Right lobe of liver (tissue), 6 donors: ENCODE results near the gene PER2. TPM values are rescaled to one million over a fixed set of nuclear protein-coding genes. Genes with fewer than 3 reads are reported as not detected.
A peak's percentile ranks its signal among the peaks of the same experiment; 100 is the strongest.

Experiments used
- ATAC-seq, 4 donors: fragments of 200-7000 bp; cut with Tn5 transposase; one replicate each; pipeline ENCODE4 v1.9.1; 2020; ENCODE audit warnings: mild to moderate bottlenecking in 4 of 4, moderate library complexity in 4 of 4
- DNase-seq, 3 donors: peaks; one replicate each; pipeline ENCODE4 v3.0.0-alpha.2; 2020
- H3K27ac ChIP-seq, 3 donors: fragments of 200-600 bp; one replicate each; pipeline ENCODE4 v1.8.0; 2022
- H3K27me3 ChIP-seq, 2 donors: fragments of 200-600 bp; one replicate each; pipeline ENCODE4 v1.8.0; 2022
- H3K36me3 ChIP-seq, 4 donors: fragments of 200-600 bp; sonication (generic) in 1 of 4; one replicate each; pipeline versions ENCODE4 v1.5.1 to v1.8.0; 2017 to 2022; ENCODE audit warnings: control low read depth in 1 of 4
- H3K4me1 ChIP-seq, 4 donors: fragments of 200-600 bp; sonication (generic) in 1 of 4; one replicate each; pipeline versions ENCODE4 v1.5.1 to v1.8.0; 2017 to 2022; ENCODE audit warnings: control low read depth in 1 of 4
- H3K4me3 ChIP-seq, 3 donors: fragments of 200-600 bp; one replicate each; pipeline ENCODE4 v1.8.0; 2022
- H3K9me3 ChIP-seq, 4 donors: fragments of 200-600 bp; sonication (generic) in 1 of 4; one replicate each; pipeline versions ENCODE4 v1.5.1 to v1.8.0; 2017 to 2022; ENCODE audit warnings: control low read depth in 1 of 4
- CTCF ChIP-seq, 4 donors: fragments of 200-600 bp in 3 of 4; fragments of 450-650 bp in 1 of 4; IDR thresholded peaks; one replicate each; pipeline versions ENCODE4 v1.5.1 to v1.8.0; 2016 to 2022; ENCODE audit warnings: antibody characterized with exemption in 4 of 4, mild to moderate bottlenecking in 2 of 4
- POLR2A ChIP-seq: fragments of 450-650 bp; IDR thresholded peaks from one replicate; pipeline ENCODE4 v1.6.1; 2017; ENCODE audit warnings: antibody characterized with exemption, mild to moderate bottlenecking
- whole genome bisulfite sequencing: methylation state at CpG from one replicate; pipeline ENCODE4 v1.1.6; 2018; ENCODE audit warnings: low coverage, low lambda C conversion rate; ENCODE audit not compliant: insufficient coverage; ENCODE audit errors: missing lambda C conversion rate; 5-methylcytosine and 5-hydroxymethylcytosine counted together
- intact Hi-C, 2 donors: fragments of 100-400 bp; cut with DNase I; formaldehyde crosslinking; loops; one replicate each; pipeline versions ENCODE4 v1.11.2 to v1.14.1; 2022
- total RNA-seq, 6 experiments: library from RNA; depleted of rRNA in 2 of 6; stranded (reverse); fragments of >200 nt in 2 of 6; fragmentation: NEBNext Ultra II Directional in 3 of 6; extraction: Animal tissue kit (Norgen Biotek cat#: 25700) in 3 of 6; gene quantifications; one replicate each; pipeline versions ENCODE4 v1.1.0 to v1.2.4, GENCODE V29; 2016 to 2023
- donor health status: DM: no; HTN: yes; CAD: no.
- donor health status: DM: no; HTN: no; CAD: no.
- donor health status: DM: no; HTN: no; CAD: no.
- donor health status: DM: no; HTN: yes; CAD: no.
- donor health status: DM: no; HTN: yes; CAD: no.

Gene PER2
- total RNA-seq, 6 experiments from 2014 or later, result 4.5 to 12.5 (median 6.1) TPM

DNA sequence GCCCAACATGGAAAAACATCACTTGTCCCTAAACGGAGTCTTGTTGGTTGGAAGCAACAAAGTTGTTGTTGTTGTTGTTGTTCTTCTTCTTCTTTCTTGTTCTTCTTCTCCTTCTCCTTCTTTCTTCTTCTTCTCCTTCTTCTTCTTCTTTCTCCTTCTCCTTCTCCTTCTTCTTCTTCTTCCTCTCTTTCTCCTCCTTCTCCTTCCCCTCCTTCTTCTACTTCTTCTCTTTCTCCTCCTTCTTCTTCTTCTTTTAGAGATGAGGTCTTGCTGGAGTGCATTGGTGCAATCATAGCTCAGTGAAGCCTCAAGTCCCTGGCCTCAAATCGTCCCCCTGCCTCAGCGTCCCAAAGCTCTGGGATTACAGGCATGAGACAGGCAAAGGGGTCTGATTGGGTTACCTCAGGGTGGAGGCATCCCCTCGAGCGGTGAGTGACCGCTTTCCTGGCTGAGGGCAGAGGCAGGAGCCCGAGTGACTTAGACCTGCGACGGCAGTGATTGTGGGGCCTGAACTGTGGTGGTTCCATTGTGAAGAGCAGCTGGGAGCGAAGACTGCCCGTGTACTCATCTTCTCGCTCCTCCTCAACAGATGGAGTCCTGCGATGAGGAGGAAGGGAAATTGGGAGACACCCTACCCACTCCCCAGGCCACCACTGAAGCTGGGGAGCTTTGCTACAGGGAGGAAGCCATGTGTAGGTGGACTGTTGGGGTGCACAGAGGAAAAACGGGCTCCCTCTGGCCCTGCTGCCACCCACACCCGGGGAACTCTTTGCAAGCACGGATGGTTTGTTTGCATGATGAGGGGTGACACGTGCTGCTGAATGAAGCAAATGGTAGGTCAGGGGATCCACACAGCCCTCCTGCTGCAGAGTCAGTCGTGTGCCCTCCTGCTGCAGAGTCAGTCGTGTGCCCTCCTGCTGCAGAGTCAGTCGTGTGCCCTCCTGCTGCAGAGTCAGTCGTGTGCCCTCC lies 7.0 kb upstream of the PER2 start:
- peak in 1 of 3 donors; percentile 40 for DNase-seq
- ATAC-seq, result no peak
- H3K4me3 ChIP-seq, result no peak overlapping the region
- peak overlapping the region in 2 of 3 donors; percentile 50 to 65 for H3K27ac ChIP-seq
- H3K4me1 ChIP-seq, result peaks cover 0 to 32% (median 17%) of the 10 kb centered on the region in 4 donors
- intact Hi-C loops, result no loop called here
- no peaks in the 10 kb centered on the region for H3K9me3 ChIP-seq
- TF ChIP-seq CTCF (IDR thresholded peaks at IDR 0.05), result no peak
- TF ChIP-seq POLR2A, result no peak
- no peaks in the 10 kb centered on the region for H3K36me3 ChIP-seq
- WGBS, result 75% methylated on average over 3 of the region's 21 CpGs
- no peaks in the 10 kb centered on the region for H3K27me3 ChIP-seq

DNA sequence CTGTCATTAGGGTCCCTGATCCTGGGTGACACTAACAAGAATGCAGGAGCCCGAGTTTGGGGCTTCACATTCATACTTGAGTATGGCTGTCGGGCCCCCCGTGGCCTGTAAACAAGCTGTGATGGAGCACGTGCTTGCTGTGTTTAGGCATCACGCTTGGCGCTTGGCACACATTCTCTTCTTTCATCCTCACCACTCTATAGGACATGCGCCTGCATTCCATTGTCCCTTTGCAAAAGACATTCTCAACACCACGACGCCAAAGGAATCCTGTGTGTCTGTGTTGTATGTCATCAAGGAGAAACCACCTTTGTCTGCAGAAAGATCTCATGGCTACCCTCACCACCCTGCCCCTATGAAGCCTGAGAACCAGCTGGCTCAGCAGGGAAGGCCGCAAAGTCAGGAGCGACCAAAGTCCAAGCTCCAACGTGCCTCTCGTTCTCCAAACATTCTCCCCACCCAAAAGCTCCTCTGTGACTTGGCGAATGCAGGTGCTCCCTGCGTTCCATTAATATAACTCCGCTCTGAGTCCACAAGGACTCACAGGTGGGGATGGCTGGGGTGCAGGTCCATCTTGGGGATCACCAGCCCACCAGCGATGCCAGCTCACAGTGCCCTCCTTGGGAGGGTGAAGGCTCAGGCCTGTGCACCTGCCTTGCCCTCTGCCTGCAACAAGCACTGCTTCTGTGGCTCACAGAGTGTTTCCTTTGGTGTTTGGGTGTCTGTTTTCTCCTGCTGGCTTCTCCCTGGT lies 6.2 kb upstream of the PER2 start:
- 36% methylated on average over 13 of the region's 17 CpGs for WGBS
- intact Hi-C loops, result no loop called here
- ATAC-seq, result peak; percentile 70 to 80 (median 77)

GRCh38 chr2:238294046-238294392 lies 5.6 kb upstream of the PER2 start:
- Histone ChIP-seq H3K4me3 (no peak overlapping the region), H3K36me3 (no peaks in the 10 kb centered on the region), H3K27ac (peak overlapping the region in 2 of 3 donors; percentile 50 to 65), H3K27me3 (no peaks in the 10 kb centered on the region), H3K4me1 (peaks cover 0 to 24% (median 10%) of the 10 kb centered on the region in 4 donors), H3K9me3 (no peaks in the 10 kb centered on the region)
- no peak for ATAC-seq
- no CpG with 5 or more reads among the region's 9 CpGs for WGBS
- TF ChIP-seq POLR2A, result no peak
- TF ChIP-seq CTCF (IDR thresholded peaks at IDR 0.05), result no peak
- peak in 1 of 3 donors; percentile 51 for DNase-seq
- intact Hi-C loops, result no loop called here

More for the DNA sequence above, 6.2 kb upstream of the PER2 start:
- TF ChIP-seq CTCF (IDR thresholded peaks at IDR 0.05) (no peak), POLR2A (no peak)
- H3K4me3 ChIP-seq, result no peak overlapping the region
- H3K9me3 ChIP-seq, result no peaks in the 10 kb centered on the region
- peaks cover 0 to 24% (median 12%) of the 10 kb centered on the region in 4 donors for H3K4me1 ChIP-seq
- no peaks in the 10 kb centered on the region for H3K36me3 ChIP-seq
- H3K27ac ChIP-seq, result peak overlapping the region in 2 of 3 donors; percentile 50 to 65
- H3K27me3 ChIP-seq, result no peaks in the 10 kb centered on the region
- peak; percentile 56 to 88 (median 80) for DNase-seq

GRCh38 chr2:238291550-238292281 lies 3.3 kb upstream of the PER2 start:
- 63% methylated on average over 1 of the region's 8 CpGs for WGBS
- Histone ChIP-seq H3K36me3 (no peaks in the 10 kb centered on the region), H3K4me3 (no peak overlapping the region), H3K27me3 (no peaks in the 10 kb centered on the region), H3K9me3 (no peaks in the 10 kb centered on the region), H3K4me1 (peaks cover 0 to 28% (median 10%) of the 10 kb centered on the region in 4 donors), H3K27ac (no peak overlapping the region)
- intact Hi-C loops, result no loop called here
- ATAC-seq (no peak), DNase-seq (peak in 1 of 3 donors; percentile 39)
- TF ChIP-seq POLR2A (no peak), CTCF (IDR thresholded peaks at IDR 0.05) (no peak)
